Amygdala (tissue), 56 donors: ENCODE measurements around the gene MVP.
"Not testable (repeated sequence)": the region's sequence is repeated elsewhere in the genome, so short reads cannot be mapped to it uniquely, and the experiment has no call there.

ENCODE experiments used
- DNase-seq, 56 donors: peaks; one replicate each; lab custom pipeline; 2025; lab: John Stamatoyannopoulos, UW

MVP gene

DNA sequence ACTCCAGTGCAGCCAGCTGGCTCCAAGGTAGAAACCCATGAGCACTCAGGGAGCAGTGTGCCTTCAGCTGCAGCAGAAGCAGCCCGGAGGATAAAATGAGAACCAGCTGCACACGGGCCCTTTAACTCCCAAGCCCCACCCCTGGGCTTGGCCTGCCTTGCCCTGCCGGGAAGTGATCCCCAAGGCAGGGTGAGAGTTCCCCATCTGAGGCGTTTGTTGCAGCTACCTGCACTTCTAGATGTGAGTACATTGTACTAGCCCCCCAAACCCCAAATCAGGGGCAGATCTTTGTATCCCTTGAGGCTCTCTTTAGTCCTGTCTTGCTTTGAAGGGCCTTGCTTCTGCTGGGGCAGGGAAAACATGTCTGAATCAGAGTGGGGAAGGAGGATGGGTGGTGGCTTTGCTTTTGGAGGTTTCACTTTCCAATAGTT, at the start of gene MVP:
Gene MVP (plus strand): TSS at position 192 of the 431 bp plus-strand sequence. CDS start 10,088 bp downstream, outside the sequence.
- peak in 29 of 56 donors; percentile 10 to 60 (median 37) for DNase-seq

DNA sequence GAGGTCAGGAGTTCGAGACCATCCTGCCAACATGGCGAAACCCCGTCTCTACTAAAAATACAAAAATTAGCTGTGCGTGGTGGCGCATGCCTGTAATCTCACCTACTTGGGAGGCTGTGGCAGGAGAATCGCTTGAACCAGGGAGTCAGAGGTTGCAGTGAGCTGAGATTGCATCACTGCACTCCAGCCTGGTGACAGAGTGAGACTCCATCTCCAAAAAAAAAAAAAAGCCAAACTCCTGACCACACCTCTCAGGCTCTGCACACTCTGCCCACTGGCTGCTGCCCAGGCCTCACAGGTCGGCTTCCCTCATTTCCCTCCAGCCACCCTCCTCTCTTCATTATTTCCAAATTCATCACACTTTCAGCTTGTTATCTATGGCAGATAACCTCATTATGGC, 47.9 kb upstream of the MVP start:
- not testable (repeated sequence) for DNase-seq

- no peak for DNase-seq
These were observed 45.5 kb upstream of the MVP start for GRCh38 chr16:29774730-29775129.

GRCh38 chr16:29775742-29776408, 44.4 kb upstream of the MVP start:
- no peak for DNase-seq

GRCh38 chr16:29777576-29778350, 42.5 kb upstream of the MVP start, which contains the start of gene ZG16:
Gene ZG16 (plus strand): TSS chr16:29778256. CDS start chr16:29779267, 1,011 bp downstream.
- DNase-seq, result no peak

GRCh38 chr16:29779474-29779873, 40.8 kb upstream of the MVP start:
- DNase-seq, result no peak

DNA sequence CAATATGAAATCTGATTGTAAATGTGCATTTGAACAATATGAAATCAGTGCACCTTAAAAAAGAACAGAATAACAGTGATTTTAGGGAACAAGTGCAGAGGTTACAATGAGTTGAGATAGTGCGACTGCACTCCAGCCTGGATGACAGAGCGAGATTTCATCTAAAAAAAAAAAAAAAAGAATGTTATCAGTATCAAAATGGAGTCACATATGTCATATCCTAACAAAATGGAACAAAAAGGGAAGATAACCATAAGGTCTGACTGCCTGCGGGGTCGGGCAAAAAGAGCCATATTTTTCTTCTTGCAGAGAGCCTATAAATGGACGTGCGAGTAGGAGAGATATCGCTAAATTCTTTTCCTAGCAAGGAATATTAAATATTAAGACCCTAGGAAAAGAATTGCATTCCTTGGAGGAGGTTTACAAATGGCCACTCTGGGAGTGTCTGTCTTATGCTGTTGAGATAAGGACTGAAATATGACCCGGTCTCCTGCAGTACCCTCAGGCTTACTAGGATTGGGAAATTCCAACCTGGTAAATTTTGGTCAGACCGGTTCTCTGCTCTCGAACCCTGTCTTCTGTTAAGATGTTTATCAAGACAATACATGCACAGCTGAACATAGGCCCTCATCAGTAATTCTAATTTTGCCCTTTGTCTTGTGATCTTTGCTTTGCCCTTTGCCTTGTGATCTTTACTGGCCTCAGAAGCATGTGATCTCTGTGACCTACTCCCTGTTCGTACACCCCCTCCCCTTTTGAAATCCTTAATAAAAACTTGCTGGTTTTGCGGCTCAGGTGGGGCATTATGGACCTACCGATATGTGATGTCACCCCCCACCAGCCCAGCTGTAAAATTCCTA, 36.9 kb upstream of the MVP start:
- not testable (repeated sequence) for DNase-seq

GRCh38 chr16:29784157-29784556, 36.1 kb upstream of the MVP start:
- DNase-seq, result no peak

GRCh38 chr16:29784901-29785500, 35.3 kb upstream of the MVP start:
- DNase-seq, result peak in 42 of 56 donors; percentile 1 to 69 (median 33)

DNA sequence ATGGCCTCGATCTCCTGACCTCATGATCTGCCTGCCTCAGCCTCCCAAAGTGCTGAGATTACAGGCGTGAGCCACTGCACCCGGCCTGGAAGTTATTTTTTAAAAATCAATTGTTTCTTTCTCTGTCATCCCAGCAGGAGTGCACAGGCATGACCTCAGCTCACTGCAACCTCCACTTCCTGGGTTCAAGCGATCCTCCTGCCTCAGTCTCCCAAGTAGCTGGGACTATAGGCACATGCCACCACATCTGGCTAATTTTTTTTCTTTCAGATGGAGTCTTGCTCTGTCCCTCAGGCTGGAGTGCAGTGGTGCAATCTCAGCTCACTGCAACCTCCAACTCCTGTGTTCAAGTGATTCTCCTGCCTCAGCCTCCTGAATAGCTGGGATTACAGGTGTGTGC, 33.1 kb upstream of the MVP start:
- DNase-seq, result not testable (repeated sequence)

DNA sequence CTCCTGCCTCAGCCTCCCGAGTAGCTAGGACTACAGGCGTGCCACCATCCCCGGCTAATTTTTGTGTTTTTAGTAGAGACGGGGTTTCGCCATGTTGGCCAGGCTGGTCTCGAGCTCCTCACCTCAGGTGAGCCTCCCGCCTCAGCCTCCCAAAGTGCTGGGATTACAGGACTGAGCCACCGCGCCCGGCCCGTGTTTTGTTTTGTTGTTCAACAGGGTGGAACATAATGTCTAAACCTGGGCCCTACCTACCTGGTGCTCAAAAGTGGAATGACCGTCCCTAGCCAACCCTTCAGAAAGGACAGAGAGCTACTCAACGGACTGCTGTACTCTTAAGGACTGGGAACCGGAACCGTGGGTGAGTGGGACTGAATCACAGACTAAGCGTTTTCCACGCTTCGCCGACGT, 30.5 kb upstream of the MVP start:
- DNase-seq, result no peak

DNA sequence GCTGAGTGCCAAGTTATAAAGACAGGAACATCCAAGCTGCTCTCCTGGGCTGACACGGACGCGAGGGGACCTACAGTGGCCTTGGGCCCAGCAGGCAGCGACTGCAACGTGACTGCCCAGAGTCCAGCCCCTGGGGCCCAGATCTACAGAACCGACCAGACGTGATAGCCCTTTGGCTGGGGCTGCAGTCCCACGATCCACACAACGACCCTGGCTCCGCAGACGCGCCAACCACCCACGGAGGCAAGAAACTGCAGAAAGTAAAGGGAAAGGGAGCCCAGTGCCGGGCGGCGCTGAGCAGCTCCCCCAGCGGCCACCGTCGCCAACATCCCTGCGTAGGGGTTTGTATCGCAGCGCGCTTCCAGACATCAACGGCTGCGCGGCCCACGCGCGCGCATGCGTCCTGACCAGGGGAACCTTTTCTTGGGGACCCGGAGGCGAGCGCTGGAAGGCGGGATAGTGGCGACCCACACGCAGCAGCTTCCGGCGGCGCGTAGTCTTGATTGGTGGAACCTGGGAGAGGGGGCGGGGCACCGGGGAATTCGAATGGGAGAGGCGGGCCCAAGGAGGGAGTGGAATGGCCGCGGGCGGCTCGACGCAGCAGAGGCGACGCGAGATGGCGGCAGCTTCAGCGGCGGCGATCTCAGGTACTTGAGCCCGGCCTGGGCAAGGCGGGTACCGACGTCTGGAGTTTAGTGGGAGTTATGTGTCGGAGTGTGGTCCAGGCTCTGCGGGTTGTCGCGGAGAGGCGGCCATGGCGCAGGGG, 29.9 kb upstream of the MVP start, which contains the start of gene KIF22:
Gene KIF22 (plus strand): TSS at position 569 of the 766 bp plus-strand sequence. CDS start 9 bp downstream, at position 578.
- DNase-seq, result peak; percentile 91 to 100 (median 98)

DNA sequence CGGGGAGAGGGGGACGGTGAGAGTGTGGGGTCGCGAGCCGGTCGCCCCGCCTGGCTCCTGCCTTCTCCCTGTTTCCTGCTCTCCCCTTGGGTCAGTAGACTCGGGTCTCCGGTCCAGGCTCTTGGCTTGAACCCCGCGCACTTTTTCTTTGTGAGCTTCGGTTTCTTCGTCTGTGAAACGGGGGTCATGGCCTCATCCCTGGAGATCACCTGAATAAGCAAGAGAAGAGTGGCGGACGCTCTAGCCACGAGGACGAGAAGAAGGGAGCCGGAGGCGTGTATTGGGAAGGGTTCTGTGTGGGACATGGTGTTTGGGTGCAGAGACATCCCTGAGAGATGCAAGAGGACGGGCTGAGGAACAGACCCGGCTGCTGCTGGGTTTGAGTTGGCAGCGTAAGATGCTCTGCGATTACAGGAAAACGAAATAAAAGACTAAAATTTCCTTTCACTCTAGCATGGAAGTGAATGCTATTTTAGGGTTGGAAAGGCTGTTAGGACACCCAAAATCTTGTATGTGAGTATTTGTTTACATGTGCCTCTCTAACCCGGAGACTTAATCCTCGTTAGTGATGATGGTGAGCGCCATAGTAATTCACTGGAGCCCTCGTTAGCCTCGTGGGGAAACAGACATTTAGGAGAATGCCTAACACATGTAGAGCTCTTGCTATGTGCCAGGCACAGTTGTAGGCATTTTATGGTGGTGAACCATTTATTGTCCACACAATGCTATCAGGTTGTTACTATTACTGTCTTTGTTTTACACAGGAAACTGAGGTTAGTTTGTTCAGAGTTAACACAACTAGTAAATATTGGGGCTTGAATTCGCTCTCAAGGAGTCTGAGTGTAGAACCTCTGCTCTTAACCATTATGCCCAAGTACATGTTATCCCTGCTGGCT, 29.1 kb upstream of the MVP start:
- DNase-seq, result no peak

DNA sequence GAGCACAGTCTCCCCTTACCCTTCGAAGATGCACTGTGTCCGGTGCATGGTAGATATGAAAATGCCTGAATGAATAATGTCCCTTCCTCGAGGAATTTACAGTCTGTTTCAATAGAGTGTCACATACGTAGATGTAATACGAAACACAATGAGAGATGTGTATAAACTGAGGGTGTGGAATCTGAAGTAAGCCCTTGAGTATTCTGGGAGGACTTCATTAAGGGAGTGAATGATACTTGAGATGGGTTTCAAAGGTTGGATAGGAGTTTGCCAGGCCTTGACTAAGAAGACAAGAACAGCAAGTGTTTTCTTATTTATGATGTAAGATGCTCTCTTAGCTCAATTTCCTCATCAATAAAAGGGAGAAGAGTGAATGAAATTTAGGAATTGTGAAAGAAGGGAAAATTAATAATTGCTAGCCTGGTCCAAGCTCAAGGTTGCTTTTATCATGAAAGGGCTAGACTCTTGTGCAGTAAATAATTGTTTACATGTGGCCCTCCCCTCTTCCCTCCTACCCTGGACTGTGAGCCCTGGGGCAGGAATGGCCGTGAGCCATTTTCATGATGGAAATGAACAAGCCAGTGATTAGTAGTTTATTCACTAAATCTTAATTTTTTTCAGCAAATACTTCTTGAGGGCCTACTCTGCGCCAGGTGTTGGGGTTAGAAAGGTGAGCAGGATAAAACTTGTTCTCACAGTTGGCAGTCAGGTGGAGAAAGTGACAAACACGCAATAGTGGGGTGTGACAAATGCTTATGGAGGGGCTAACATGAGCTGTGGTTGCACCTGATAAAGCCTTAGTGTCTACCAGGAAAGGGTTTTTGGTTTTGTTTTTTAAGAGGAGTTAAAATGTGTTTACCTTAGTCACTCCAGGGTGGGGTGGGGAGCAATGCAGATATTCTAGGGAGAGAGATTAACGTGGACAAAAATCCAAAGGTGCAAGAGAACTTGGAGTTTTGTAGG, 28.1 kb upstream of the MVP start:
- no peak for DNase-seq

DNA sequence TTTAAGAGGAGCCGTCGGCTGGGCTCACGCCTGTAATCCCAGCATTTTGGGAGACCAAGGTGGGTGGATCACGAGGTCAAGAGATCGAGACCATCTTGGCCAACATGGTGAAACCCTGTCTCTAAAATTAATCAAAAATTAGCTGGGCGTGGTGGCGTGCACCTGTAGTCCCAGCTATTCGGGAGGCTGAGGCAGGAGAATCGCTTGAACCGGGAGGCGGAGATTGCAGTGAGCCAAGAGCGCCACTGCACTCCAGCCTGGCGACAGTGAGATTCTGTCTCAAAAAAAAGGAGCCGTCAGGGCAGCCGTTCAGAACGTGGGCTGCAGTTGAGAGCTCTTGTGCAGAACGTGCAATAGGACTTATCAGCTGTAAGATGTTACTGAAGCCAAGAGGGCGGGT, 27.1 kb upstream of the MVP start:
- DNase-seq, result not testable (repeated sequence)

DNA sequence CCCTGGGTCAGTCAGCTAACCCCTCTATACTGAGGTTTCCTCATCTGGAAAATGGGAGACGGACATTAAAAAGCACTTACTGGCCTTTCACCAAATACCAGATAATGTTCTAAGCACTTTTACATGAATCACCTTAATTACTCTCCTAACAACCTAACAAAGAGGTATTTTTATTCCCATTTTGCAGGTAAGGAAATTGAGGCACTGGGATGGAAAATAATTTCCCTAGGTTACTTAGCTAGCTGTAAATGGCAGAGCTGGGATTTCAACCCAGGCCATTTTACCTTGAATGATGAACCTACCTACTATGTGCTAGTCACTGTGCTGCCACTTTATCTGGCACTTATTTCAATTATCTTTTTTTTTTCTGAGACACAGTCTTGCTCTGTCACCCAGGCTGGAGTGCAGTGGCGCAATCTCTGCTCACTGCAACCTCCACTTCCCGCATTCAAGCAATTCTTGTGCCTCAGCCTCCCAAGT, 26.0 kb upstream of the MVP start:
- DNase-seq, result no peak

- DNase-seq, result no peak
These were observed 17.8 kb upstream of the MVP start for GRCh38 chr16:29802416-29802935.
